Cortex of kidney (tissue), 1 donor: ENCODE data around the gene UNC80.

Source experiments
- DNase-seq: peaks from one replicate; lab custom pipeline; 2025; lab: John Stamatoyannopoulos, UW

The UNC80 gene

GRCh38 chr2:209970711-209971110, 199.1 kb downstream of the UNC80 start:
- no peak for DNase-seq

DNA sequence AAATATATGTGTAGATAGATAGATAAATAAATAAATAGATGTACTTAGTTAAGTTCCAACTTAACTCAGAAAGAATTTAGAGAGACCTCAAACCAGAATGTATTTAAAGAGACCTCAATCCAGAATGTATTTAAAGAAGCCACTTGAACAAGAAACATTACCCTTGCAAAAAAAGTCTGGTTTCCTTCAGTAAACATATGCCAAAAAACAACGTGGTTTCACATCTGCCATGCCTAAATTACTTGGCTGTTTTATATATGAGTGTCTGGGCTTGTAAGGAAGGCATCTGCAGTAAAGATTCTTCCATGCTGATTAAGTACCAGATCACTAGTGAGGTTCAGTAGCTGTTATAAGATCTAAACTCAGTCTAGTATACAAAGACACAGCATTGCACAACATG, 201.7 kb downstream of the UNC80 start:
- DNase-seq: no peak

GRCh38 chr2:209974576-209974975, 202.9 kb downstream of the UNC80 start:
- DNase-seq: no peak

GRCh38 chr2:209976698-209977385, 205.2 kb downstream of the UNC80 start:
- DNase-seq: no peak

- DNase-seq: no peak
These were observed 206.0 kb downstream of the UNC80 start for GRCh38 chr2:209977386-209978239.

GRCh38 chr2:209984291-209984690, 212.7 kb downstream of the UNC80 start:
- no peak for DNase-seq

GRCh38 chr2:209985874-209986273, 214.2 kb downstream of the UNC80 start:
- no peak for DNase-seq

GRCh38 chr2:209986415-209986814, 214.8 kb downstream of the UNC80 start:
- no peak for DNase-seq

- DNase-seq: no peak
These were observed 216.4 kb downstream of the UNC80 start for GRCh38 chr2:209988010-209988409.

DNA sequence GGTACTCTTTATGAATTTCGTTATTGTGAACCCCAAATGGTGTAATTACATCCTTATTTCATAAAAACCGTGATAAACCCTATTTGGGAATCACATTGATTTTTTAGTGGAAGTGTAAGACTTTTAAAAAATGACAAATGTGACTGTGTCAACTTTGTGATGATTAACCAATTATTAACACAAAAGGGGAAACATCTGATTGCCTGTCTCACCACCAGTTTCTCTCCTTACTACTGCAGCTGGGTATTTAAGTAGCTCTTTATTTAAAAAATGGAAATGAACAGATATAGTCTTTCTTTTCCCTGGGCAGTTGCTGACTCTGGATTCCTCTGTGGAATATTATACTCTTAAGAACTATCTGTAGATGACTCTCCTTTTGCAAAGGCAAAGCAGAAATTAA, 219.2 kb downstream of the UNC80 start:
- DNase-seq: no peak

DNA sequence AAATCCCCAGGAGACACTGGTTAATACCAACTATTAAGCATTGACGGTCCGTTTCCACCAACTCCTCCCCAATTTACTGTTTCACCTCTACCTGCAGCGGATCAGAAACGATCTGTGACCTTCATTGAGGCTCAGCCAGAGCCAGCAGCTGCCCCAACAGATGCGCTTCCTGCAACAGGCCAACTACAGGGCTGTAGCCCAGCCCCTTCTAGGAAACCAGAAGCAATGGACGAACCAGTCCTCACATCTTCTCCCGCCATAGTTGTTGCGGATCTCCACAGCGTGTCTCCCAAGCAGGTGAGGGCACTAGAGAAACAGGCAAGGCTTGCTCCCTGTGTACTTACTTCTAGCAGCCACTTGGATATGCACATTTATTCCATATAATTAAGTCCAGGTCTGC, 222.3 kb downstream of the UNC80 start:
- no peak for DNase-seq

DNA sequence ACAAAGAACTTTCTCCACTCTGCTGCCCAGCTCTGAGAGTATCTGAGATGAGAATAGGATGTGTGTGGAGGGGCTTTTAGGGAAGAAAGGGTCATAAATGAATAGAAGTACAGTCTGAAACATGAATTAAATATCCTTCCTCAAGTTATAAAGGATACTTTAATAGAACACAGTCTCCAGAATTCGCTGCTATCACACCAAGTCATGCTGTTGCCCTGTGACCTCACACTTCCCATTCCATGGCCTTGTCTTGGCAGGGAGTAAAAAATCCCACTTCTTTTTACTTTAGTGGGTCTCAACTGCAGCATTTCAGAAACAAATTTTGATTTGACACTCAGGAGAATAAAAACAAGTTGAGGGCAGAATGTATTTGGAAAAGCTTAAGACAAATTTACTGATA, 227.0 kb downstream of the UNC80 start:
- DNase-seq: no peak

- DNase-seq: no peak
These were observed 229.1 kb downstream of the UNC80 start for GRCh38 chr2:210000464-210001324.

DNA sequence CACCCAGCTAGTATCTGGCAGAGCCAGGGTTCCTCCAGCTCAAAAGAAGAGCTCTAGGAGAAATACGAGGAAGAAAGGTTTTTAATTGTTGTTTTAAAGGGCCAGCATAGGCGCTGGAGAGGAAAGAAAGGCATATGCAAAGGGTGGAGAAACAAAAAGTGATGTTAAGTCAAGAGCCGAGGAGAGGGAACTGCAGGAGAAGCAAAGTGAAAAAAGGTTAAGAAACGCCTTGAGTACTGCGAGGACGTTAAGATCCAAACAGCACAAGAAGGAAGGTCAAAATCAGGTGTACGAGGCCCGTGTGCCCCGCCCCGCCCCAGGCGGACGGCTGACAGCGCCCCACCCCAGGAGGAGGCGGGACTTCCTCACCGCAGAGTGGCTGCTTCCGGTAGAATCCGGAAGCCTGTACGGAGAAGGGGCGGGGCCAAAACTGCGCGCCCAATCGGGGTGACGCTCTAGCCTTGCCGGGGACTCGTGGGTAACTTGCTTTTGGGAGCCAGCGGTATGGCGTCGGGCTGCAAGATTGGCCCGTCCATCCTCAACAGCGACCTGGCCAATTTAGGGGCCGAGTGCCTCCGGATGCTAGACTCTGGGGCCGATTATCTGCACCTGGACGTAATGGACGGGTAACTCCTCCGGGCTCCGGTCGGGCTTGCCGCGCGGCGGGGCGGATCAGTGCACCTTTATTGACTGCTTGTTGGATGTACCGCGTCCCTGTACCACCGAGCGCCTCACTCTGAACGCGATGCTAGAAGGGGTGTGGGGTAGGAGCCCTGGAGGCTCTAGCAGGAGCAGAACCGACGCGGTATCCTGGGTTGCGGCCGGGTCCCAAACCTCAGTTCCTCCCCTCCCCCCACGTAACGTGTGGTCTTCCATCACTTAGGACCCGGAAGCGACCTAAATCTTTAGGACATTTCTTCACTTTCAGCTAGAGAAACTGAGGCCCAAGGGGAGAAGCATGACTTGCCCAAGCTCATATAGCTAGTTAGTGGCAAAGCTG, 230.8 kb downstream of the UNC80 start, which contains the start of gene RPE:
Gene RPE, plus strand, starts transcription at position 481 of the 1,000 bp plus-strand sequence. Its CDS starts 24 bp downstream, at position 505.
- peak; percentile 41 for DNase-seq

DNA sequence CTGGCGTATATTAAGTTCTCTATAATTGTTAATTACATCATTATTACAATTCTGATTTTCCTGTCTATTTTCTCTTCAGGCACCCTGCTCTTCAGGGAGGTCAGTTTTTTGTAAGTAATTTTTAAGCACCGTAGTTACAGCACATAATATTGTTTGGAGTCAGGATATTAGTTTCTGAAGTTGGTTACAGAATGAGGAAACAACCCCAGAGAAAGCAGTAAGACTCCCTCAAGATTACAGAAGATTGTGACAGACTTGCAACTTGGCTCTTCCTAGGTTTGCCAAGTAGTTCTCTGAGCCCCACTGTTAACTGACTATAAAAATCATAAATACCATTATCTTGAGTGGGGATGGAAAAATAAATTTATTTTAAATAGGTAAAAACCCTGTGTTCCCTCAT, 231.7 kb downstream of the UNC80 start:
- no peak for DNase-seq

GRCh38 chr2:210004881-210005280, 233.2 kb downstream of the UNC80 start:
- no peak for DNase-seq

DNA sequence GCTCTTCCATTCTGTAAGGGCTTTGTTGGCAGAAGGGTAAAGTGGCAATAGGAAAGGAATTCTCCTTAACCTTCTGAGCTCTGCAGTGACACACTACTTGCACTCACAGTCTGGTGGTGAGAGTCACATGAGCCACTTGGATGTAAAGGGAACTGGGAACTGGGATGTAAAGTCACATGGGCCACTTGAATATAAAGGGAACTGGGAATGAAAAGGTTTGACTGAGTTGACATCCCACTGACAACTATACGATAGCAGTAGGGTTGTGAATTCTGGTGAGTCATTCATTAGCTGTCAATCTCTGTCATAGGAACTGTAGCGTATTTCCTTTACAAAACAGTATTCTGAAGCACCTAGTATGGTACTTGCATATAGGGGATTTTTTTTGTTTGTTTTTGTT, 236.3 kb downstream of the UNC80 start:
- DNase-seq: no peak

DNA sequence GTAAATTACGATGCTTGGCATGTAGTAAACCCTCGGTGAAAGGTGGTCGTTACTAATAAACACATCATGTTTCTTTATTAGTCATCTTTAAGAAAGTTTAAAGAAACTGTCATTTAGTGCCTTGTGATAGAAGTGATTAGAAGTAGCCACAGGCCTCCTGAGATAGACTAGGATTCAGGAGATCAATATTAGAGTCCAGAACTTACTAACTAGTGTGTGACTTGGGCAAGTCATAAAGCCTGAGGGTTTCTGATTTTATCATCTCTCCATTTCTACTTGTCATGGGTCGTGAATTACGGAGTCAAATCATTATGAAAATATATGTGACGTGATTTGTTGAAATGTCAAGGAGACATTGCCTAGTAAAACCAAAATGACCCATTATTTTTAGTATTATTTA, 237.5 kb downstream of the UNC80 start:
- DNase-seq: no peak

DNA sequence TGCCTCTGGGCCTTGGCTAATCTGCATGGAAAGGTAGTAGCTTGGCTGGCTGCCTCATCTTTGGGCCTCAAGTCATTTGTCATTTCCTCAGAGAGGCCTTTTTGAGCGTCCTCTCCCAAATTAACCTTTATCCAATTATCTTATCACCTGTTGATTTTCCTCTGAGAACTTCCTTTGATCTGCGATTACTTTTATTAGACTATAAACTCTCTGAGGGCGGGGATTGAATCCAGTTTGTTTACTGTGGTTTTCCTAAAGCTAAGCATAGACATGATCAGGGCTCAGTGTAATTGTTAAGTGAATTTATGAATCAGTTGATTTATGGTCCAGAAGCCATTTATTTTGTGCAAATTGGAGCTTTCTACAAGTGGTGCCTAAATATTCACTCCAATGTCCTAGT, 238.3 kb downstream of the UNC80 start:
- no peak for DNase-seq

DNA sequence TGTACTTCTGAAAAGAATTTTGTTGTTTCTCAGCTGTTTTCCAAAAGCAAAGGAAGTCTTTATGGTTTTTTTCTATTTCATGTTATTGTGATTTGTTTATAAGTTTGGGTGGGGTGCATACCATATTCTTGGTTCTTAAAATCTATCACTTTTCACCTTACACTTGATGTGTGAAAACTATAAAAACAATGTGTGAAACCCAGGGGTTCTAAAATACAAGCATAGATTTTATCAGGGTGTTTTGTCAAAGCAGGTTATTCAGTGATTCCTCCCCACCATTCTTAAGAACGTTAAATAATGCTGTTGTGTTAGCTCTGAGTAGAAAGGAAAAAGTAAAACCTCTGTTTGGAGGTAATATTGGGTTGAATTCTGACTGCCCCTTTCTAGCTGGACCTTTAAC, 248.5 kb downstream of the UNC80 start:
- DNase-seq: no peak

- no peak for DNase-seq
These were observed 251.2 kb downstream of the UNC80 start for GRCh38 chr2:210022824-210023223.
